Measurements from ENCODE around the gene IRF8. TPM values are rescaled to one million over a fixed set of nuclear protein-coding genes. Genes with fewer than 3 reads are reported as not detected.

Gene IRF8
- total and polyA plus RNA-seq, 2 donors (not counting 1 experiment from before 2014, with no cell fraction given): 0.14 TPM; not detected in 1

GRCh38 chr16:85956426-85956825 is 57.5 kb downstream of the IRF8 start:
- Histone ChIP-seq H3K4me1 (ENCODE audit: control insufficient read depth, extremely low read depth, insufficient read depth, low read length) (no peaks in the 10 kb centered on the region), H3K9ac (ENCODE audit: insufficient read depth, low read length) (no peak overlapping the region), H3K4me2 (ENCODE audit: extremely low read depth, insufficient read depth, low read length) (no peak overlapping the region), H3K4me3 (replicated peaks in 1 of 4; ENCODE audit: control extremely low read depth in 1 of 4, insufficient read depth in 1 of 4, low read depth in 3 of 4, low read length in 4 of 4) (no peak overlapping the region), H3K27ac (ENCODE audit: insufficient read depth, low read length) (no peak overlapping the region), H3K27me3 (ENCODE audit: control insufficient read depth, insufficient read depth, low read length) (no peaks in the 10 kb centered on the region), H3K36me3 (ENCODE audit: control insufficient read depth, insufficient read depth, low read length) (no peaks in the 10 kb centered on the region), H2AFZ (ENCODE audit: low read length) (no peak overlapping the region), H3K9me3 (ENCODE audit: control insufficient read depth, insufficient read depth, low read depth, low read length) (no peaks in the 10 kb centered on the region), H4K20me1 (ENCODE audit: control insufficient read depth, extremely low read depth, insufficient read depth, low read length) (no peaks in the 10 kb centered on the region), H3K79me2 (ENCODE audit: control insufficient read depth, insufficient read depth, low read length) (no peaks in the 10 kb centered on the region)
- no peak for TF ChIP-seq CTCF (conservative IDR thresholded peaks at IDR 0.05 in 1 of 2, IDR thresholded peaks at IDR 0.05 in 1 of 2; ENCODE audit: low read depth in 1 of 2, low read length in 2 of 2)
- no peak for TF ChIP-seq EZH2 (IDR thresholded peaks at IDR 0.05; ENCODE audit: low read length, missing control alignments)
- no peak for DNase-seq (ENCODE audit: low read depth in 2 of 2)

DNA sequence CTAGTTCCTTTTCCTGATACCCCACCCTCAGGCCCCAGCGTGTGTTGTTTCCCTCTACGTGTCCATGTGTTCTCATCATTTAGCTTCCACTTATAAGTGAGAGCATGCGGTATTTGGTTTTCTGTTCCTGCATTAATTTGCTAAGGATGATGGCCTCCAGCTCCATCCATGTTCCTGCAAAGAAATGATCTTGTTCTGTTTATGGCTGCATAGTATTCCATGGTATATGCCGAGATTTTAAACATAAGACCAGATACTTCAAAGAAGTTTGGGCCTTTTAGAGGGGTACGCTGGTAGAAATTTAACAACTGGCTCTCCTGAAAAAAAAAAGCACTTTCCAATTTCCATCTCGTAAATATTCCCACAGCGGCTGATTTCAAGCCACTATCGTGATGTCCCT is 59.8 kb downstream of the IRF8 start:
- no peak for TF ChIP-seq EZH2 (IDR thresholded peaks at IDR 0.05; ENCODE audit: low read length, missing control alignments)
- TF ChIP-seq CTCF (conservative IDR thresholded peaks at IDR 0.05 in 1 of 2, IDR thresholded peaks at IDR 0.05 in 1 of 2; ENCODE audit: low read depth in 1 of 2, low read length in 2 of 2): no peak

DNA sequence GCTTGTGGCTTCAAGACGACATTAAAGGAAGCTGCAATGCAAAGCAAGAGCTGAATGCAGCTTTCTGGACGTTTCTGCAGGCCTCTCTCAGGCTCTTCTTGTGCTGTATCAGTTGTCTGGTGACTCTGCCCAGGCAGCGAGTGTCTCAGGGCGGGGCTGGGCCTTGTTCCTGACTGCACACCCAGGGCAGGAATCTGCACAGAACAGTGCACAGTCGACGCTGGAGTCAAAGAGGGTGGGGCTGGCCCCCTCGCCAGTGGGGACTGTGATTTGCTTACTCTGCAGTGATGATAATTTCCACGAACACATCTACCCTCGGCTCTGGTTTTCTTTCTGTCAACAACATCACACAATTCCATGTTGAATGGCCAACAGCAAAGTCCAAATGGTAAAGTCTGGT is 60.7 kb downstream of the IRF8 start:
- H3K27ac ChIP-seq (ENCODE audit: insufficient read depth, low read length): no peak overlapping the region
- H3K4me3 ChIP-seq (replicated peaks in 1 of 4; ENCODE audit: control extremely low read depth in 1 of 4, insufficient read depth in 1 of 4, low read depth in 3 of 4, low read length in 4 of 4): no peak overlapping the region
- H3K9ac ChIP-seq (ENCODE audit: insufficient read depth, low read length): no peak overlapping the region
- no peak overlapping the region for H2AFZ ChIP-seq (ENCODE audit: low read length)
- no peaks in the 10 kb centered on the region for H3K79me2 ChIP-seq (ENCODE audit: control insufficient read depth, insufficient read depth, low read length)
- H3K9me3 ChIP-seq (ENCODE audit: control insufficient read depth, insufficient read depth, low read depth, low read length): no peaks in the 10 kb centered on the region
- no peak overlapping the region for H3K4me2 ChIP-seq (ENCODE audit: extremely low read depth, insufficient read depth, low read length)
- H3K36me3 ChIP-seq (ENCODE audit: control insufficient read depth, insufficient read depth, low read length): no peaks in the 10 kb centered on the region
- H3K4me1 ChIP-seq (ENCODE audit: control insufficient read depth, extremely low read depth, insufficient read depth, low read length): no peaks in the 10 kb centered on the region
- no peaks in the 10 kb centered on the region for H4K20me1 ChIP-seq (ENCODE audit: control insufficient read depth, extremely low read depth, insufficient read depth, low read length)
- H3K27me3 ChIP-seq (ENCODE audit: control insufficient read depth, insufficient read depth, low read length): no peaks in the 10 kb centered on the region
- TF ChIP-seq EZH2 (IDR thresholded peaks at IDR 0.05; ENCODE audit: low read length, missing control alignments) (no peak), CTCF (conservative IDR thresholded peaks at IDR 0.05 in 1 of 2, IDR thresholded peaks at IDR 0.05 in 1 of 2; ENCODE audit: low read depth in 1 of 2, low read length in 2 of 2) (no peak)
- no peak for DNase-seq (ENCODE audit: low read depth in 2 of 2)

More for the DNA sequence above, 59.8 kb downstream of the IRF8 start:
- Histone ChIP-seq H2AFZ (ENCODE audit: low read length) (no peak overlapping the region), H3K9me3 (ENCODE audit: control insufficient read depth, insufficient read depth, low read depth, low read length) (no peaks in the 10 kb centered on the region), H3K4me1 (ENCODE audit: control insufficient read depth, extremely low read depth, insufficient read depth, low read length) (no peaks in the 10 kb centered on the region), H3K27me3 (ENCODE audit: control insufficient read depth, insufficient read depth, low read length) (no peaks in the 10 kb centered on the region), H3K36me3 (ENCODE audit: control insufficient read depth, insufficient read depth, low read length) (no peaks in the 10 kb centered on the region), H3K79me2 (ENCODE audit: control insufficient read depth, insufficient read depth, low read length) (no peaks in the 10 kb centered on the region), H3K27ac (ENCODE audit: insufficient read depth, low read length) (no peak overlapping the region), H3K9ac (ENCODE audit: insufficient read depth, low read length) (no peak overlapping the region), H3K4me3 (replicated peaks in 1 of 4; ENCODE audit: control extremely low read depth in 1 of 4, insufficient read depth in 1 of 4, low read depth in 3 of 4, low read length in 4 of 4) (no peak overlapping the region), H4K20me1 (ENCODE audit: control insufficient read depth, extremely low read depth, insufficient read depth, low read length) (no peaks in the 10 kb centered on the region), H3K4me2 (ENCODE audit: extremely low read depth, insufficient read depth, low read length) (no peak overlapping the region)
- no peak for DNase-seq (ENCODE audit: low read depth in 2 of 2)
